Measurements from ENCODE around the gene ST7. TPM values are rescaled to one million over a fixed set of nuclear protein-coding genes. Genes with fewer than 3 reads are reported as not detected.

Gene ST7
- total and polyA plus RNA-seq, 2 donors from 2014 or later: 21.5 to 29.8 TPM

- Histone ChIP-seq H3K9me3 (ENCODE audit: control insufficient read depth in 2 of 3, insufficient read depth in 1 of 3, low read length in 3 of 3) (no peaks in the 10 kb centered on the region), H3K36me3 (ENCODE audit: control insufficient read depth in 2 of 3, insufficient read depth in 3 of 3, low read length in 3 of 3) (peaks cover 0 to 5% (median 0%) of the 10 kb centered on the region in 3 donors), H3K9ac (ENCODE audit: low read length in 3 of 3) (no peak overlapping the region), H3K4me1 (ENCODE audit: control insufficient read depth in 2 of 3, insufficient read depth in 2 of 3, low read depth in 1 of 3, low read length in 3 of 3) (no peaks in the 10 kb centered on the region), H3K27me3 (ENCODE audit: control insufficient read depth, insufficient read depth, low read length) (no peaks in the 10 kb centered on the region), H3K4me3 (ENCODE audit: low read length in 3 of 3) (no peak overlapping the region), H3K27ac (ENCODE audit: low read depth in 2 of 2, low read length in 2 of 2) (no peak overlapping the region)
- intact Hi-C loops (cut with DNase I): no loop called here
- TF ChIP-seq, protein P1, sequence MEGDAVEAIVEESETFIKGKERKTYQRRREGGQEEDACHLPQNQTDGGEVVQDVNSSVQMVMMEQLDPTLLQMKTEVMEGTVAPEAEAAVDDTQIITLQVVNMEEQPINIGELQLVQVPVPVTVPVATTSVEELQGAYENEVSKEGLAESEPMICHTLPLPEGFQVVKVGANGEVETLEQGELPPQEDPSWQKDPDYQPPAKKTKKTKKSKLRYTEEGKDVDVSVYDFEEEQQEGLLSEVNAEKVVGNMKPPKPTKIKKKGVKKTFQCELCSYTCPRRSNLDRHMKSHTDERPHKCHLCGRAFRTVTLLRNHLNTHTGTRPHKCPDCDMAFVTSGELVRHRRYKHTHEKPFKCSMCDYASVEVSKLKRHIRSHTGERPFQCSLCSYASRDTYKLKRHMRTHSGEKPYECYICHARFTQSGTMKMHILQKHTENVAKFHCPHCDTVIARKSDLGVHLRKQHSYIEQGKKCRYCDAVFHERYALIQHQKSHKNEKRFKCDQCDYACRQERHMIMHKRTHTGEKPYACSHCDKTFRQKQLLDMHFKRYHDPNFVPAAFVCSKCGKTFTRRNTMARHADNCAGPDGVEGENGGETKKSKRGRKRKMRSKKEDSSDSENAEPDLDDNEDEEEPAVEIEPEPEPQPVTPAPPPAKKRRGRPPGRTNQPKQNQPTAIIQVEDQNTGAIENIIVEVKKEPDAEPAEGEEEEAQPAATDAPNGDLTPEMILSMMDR (IDR thresholded peaks at IDR 0.05; ENCODE audit: borderline replicate concordance, extremely low read depth, insufficient read depth): no peak
- FAIRE-seq (no peak), DNase-seq (no peak)
Measured at GRCh38 chr7:117132321-117133120, 179.2 kb downstream of the ST7 start.

DNA sequence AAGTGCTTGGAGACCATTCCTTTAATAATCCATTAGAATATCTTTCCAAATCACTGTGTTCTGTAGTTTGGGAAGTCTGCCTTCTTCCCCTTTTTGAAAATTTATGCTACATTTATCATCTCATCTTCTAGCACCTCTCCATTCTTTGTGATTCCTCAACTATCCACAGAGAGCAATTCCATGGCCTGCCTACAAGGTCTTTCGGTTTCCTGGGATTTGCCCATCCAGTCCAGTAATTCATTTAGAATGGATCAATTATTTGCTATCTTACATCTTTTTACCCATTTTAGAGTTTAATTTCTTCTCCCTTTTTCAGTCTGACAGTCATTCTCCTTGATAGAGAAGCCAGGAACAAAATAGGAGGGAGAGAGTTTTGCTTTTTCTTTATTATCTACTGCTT lies 179.8 kb downstream of the ST7 start:
- intact Hi-C loops (cut with DNase I): no loop called here
- Histone ChIP-seq H3K4me3 (ENCODE audit: low read length in 3 of 3) (no peak overlapping the region), H3K4me1 (ENCODE audit: control insufficient read depth in 2 of 3, insufficient read depth in 2 of 3, low read depth in 1 of 3, low read length in 3 of 3) (no peaks in the 10 kb centered on the region), H3K27me3 (ENCODE audit: control insufficient read depth, insufficient read depth, low read length) (no peaks in the 10 kb centered on the region), H3K9ac (ENCODE audit: low read length in 3 of 3) (no peak overlapping the region), H3K36me3 (ENCODE audit: control insufficient read depth in 2 of 3, insufficient read depth in 3 of 3, low read length in 3 of 3) (peaks cover 0 to 5% (median 0%) of the 10 kb centered on the region in 3 donors), H3K27ac (ENCODE audit: low read depth in 2 of 2, low read length in 2 of 2) (no peak overlapping the region), H3K9me3 (ENCODE audit: control insufficient read depth in 2 of 3, insufficient read depth in 1 of 3, low read length in 3 of 3) (no peaks in the 10 kb centered on the region)
- no peak for FAIRE-seq
- no peak for DNase-seq
- TF ChIP-seq, protein P1 (IDR thresholded peaks at IDR 0.05; ENCODE audit: borderline replicate concordance, extremely low read depth, insufficient read depth): no peak

DNA sequence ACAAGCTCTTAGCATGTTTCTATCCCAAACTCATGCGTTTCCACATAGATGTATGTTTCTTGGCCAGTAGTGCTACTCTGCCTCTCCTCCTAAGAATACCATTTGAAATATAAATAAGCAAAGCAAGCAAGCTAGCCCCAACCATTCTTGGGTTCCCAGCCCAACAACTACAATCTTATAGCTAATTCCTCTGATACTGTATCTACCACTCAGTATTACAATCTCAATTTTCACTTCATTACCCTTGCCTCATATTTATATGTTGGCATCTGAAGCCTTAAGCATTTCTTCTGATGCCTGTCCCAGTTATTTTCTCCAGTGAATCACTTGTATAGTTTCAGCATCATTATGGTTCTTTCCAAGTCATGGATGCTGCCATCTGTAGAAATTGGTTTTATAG lies 181.1 kb downstream of the ST7 start:
- no peak for DNase-seq
- TF ChIP-seq, protein P1 (IDR thresholded peaks at IDR 0.05; ENCODE audit: borderline replicate concordance, extremely low read depth, insufficient read depth): no peak
- intact Hi-C loops (cut with DNase I): no loop called here
- H3K27ac ChIP-seq (ENCODE audit: low read depth in 2 of 2, low read length in 2 of 2): no peak overlapping the region
- no peak overlapping the region for H3K9ac ChIP-seq (ENCODE audit: low read length in 3 of 3)
- no peak overlapping the region for H3K4me3 ChIP-seq (ENCODE audit: low read length in 3 of 3)
- H3K9me3 ChIP-seq (ENCODE audit: control insufficient read depth in 2 of 3, insufficient read depth in 1 of 3, low read length in 3 of 3): no peaks in the 10 kb centered on the region
- peaks cover 0 to 8% (median 3%) of the 10 kb centered on the region in 3 donors for H3K36me3 ChIP-seq (ENCODE audit: control insufficient read depth in 2 of 3, insufficient read depth in 3 of 3, low read length in 3 of 3)
- H3K27me3 ChIP-seq (ENCODE audit: control insufficient read depth, insufficient read depth, low read length): no peaks in the 10 kb centered on the region
- no peak for FAIRE-seq
- no peaks in the 10 kb centered on the region for H3K4me1 ChIP-seq (ENCODE audit: control insufficient read depth in 2 of 3, insufficient read depth in 2 of 3, low read depth in 1 of 3, low read length in 3 of 3)

Data from kidney (tissue), 14 donors.